Hematopoietic multipotent progenitor cell (in vitro differentiated cells): ENCODE results near the gene FBF1. TPM values are rescaled to one million over a fixed set of nuclear protein-coding genes. Genes with fewer than 3 reads are reported as not detected.
A peak's percentile ranks its signal among the peaks of the same experiment; 100 is the strongest.

Experiments used
- DNase-seq, 3 donors: peaks; one replicate each; pipeline ENCODE4 v3.0.0-alpha.2; 2011 to 2015; ENCODE audit warnings: low read depth in 2 of 3, low spot score in 2 of 3
- total RNA-seq: library from RNA; depleted of rRNA; stranded (reverse); fragments of >200 nt; gene quantifications from one replicate; pipeline ENCODE4 v1.2.3, GENCODE V29; 2012

Gene FBF1
- total RNA-seq, 1 donor, result 25.9 TPM

- DNase-seq, result no peak
These were observed 22.9 kb downstream of the FBF1 start for GRCh38 chr17:75917917-75918445.

- no peak for DNase-seq
These were observed 23.5 kb downstream of the FBF1 start for GRCh38 chr17:75917141-75917916.

- DNase-seq, result no peak
These were observed 25.6 kb downstream of the FBF1 start for GRCh38 chr17:75915268-75915667.

- DNase-seq, result no peak
These were observed 26.1 kb downstream of the FBF1 start for GRCh38 chr17:75914643-75915267.

GRCh38 chr17:75913537-75914210 is 27.2 kb downstream of the FBF1 start:
- DNase-seq, result no peak

- no peak for DNase-seq
These were observed 30.1 kb downstream of the FBF1 start for GRCh38 chr17:75910699-75911098.

GRCh38 chr17:75909812-75910274 is 31.0 kb downstream of the FBF1 start:
- DNase-seq, result peak in 1 of 3 donors; percentile 28

- DNase-seq, result no peak
These were observed 31.6 kb downstream of the FBF1 start for GRCh38 chr17:75909051-75909811.

- DNase-seq, result no peak
These were observed 32.6 kb downstream of the FBF1 start for GRCh38 chr17:75908201-75908600.

- DNase-seq, result no peak
These were observed 34.5 kb downstream of the FBF1 start for GRCh38 chr17:75906143-75906884.

- DNase-seq, result peak; percentile 93 to 97 (median 95)
These were observed 35.9 kb downstream of the FBF1 start, which contains the start of gene MRPL38 for GRCh38 chr17:75904749-75905521. Gene MRPL38, minus strand, starts transcription at chr17:75904884. Its CDS starts 9 bp downstream, at chr17:75904875.

GRCh38 chr17:75902406-75902805 is 38.4 kb downstream of the FBF1 start:
- no peak for DNase-seq

- DNase-seq, result no peak
These were observed 39.1 kb downstream of the FBF1 start for GRCh38 chr17:75901727-75902126.

- no peak for DNase-seq
These were observed 39.9 kb downstream of the FBF1 start for GRCh38 chr17:75900691-75901533.

GRCh38 chr17:75899767-75900468 is 40.9 kb downstream of the FBF1 start:
- no peak for DNase-seq

- DNase-seq, result no peak
These were observed 41.5 kb downstream of the FBF1 start for GRCh38 chr17:75899353-75899752.

GRCh38 chr17:75898791-75899190 is 42.1 kb downstream of the FBF1 start:
- DNase-seq, result no peak

- no peak for DNase-seq
These were observed 42.8 kb downstream of the FBF1 start for GRCh38 chr17:75898065-75898464.
